Activated CD4-positive, alpha-beta T cell treated with anti-CD3 and anti-CD28 coated beads, Interleukin-2, amount 50 U/mL, for 4 hours (primary cell): ENCODE results near the gene RSPH6A.

ENCODE experiments used
- DNase-seq, 2 experiments: peaks; one replicate each; pipeline ENCODE4 v3.0.0-alpha.2; 2020

The RSPH6A gene

GRCh38 chr19:45814851-45815480 lies at the start of gene RSPH6A:
RSPH6A (minus strand) TSS chr19:45815308; CDS start chr19:45815176, 132 bp downstream.
- DNase-seq: no peak

DNA sequence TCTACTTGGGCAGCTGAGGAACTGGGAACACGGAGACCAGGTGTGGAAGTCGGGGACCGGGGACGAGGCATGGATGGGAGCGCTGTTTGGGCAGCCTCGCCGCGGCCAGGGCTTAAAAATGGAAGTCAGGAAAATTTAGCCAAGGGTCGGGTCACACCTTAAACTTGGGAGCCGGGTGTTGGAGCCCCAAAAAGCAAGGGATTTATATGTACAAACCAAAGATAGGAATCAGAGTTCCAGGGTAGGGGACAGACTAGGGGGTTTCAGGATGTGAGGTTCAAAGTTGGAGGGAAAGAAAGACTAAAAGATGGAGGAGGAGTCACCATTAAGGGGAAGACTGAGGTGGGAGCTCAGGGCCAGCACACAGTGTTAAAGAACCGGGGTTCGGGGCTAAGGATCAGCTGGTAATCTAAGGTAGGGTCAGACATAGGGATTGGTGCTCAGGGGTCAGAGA lies 49.5 kb upstream of the RSPH6A start:
- no peak for DNase-seq

GRCh38 chr19:45863840-45864628 lies 48.9 kb upstream of the RSPH6A start, which contains the start of gene FOXA3:
FOXA3 (plus strand) TSS chr19:45864326; CDS start chr19:45864457, 131 bp downstream.
- DNase-seq: peak in 1 of 2 experiments; percentile 27

- no peak for DNase-seq
Measured at GRCh38 chr19:45863335-45863839, 48.3 kb upstream of the RSPH6A start.

DNA sequence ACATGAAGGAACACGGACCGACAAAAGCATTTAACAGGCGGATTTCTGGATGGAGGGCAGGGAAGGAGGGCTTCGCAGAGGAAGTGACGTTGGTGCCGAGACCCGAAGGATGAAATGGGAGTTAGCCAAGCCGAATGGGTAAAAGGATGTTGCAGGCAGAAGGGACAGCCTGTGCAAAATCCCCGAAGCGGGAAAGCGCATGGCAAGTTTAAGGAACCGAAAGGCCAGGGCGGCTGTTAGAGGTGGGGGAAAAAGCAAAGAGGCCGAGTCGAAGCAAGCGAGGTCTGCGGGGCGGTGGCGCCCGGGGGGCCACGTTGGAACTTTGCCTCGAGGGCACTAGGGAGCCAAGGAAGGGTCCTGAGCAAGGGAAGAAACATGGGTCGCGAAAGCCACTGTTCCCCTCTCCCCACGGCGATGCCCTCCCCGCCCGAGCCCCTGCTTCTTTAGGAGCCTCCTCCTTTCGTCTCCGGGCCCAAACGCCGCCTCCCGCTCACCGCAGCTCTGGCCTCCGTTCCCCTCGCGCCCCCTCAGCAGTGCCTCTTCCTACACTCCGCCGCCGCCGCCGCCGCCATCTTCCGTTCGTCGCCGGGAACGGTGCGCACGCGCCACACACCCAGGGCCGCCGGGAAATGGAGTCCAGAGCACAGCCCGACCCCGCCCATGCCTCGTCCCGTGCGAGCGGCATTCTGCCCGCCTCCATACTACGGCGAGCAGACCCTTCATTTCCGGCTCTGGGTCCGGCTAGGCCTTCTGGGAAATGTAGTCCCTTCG lies 47.6 kb upstream of the RSPH6A start, which contains the start of gene SYMPK:
Gene SYMPK (minus strand): TSS at position 584 of the 771 bp plus-strand sequence. CDS start 8,652 bp downstream, outside the sequence.
- DNase-seq: peak; percentile 98

DNA sequence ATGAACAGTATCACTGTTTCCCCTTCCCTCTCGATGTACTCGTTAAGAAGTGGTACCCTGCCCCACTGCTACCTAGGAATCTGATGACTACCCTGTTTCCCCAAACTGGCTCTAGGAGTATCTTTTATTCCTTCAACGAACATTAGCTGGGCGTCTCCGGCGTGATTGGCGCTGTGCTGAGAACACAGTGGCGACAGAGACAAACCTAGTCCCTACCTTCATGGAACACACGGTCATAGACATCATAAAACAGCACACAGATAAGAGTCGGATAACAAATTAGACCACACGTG lies 47.1 kb upstream of the RSPH6A start:
- no peak for DNase-seq

DNA sequence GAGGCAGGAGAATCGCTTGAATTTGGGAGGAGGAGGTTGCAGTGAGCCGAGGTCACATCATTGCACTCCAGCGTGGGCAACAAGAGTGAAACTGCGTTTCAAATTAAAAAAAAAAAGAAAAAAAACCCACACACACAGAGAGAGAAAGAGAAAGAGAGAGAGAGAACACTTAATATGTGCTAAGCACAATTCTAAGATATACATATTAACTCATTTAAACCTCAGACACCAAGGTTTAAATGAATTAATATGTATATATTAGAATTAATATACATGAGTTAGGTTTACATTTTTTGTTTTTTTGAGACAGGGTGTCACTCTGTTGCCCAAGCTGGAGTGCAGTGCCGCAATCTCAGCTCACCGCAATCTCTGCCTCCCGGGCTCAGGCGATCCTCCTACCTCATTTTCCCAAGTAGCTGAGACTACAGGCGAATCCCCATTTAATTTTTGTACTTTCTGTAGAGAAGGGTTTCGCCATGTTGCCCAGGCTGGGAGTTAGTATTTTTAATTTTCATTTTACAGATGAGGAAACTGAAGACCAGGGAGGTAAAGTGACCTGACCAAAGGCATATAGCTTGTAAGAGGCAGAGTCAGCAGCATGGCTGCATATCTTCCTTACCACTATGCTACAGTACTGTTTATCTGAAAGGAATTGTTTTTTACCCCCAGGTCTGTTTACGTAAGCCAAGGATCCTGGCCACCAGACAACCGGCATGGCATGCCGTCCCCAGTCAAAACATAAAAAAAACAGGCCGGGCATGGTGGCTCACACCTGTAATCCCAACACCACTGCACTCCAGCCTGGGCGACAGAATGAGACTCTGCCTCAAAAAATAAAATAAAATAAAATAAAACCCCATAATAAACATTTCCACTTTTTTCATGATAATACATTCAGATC lies 45.5 kb upstream of the RSPH6A start:
- no peak for DNase-seq

DNA sequence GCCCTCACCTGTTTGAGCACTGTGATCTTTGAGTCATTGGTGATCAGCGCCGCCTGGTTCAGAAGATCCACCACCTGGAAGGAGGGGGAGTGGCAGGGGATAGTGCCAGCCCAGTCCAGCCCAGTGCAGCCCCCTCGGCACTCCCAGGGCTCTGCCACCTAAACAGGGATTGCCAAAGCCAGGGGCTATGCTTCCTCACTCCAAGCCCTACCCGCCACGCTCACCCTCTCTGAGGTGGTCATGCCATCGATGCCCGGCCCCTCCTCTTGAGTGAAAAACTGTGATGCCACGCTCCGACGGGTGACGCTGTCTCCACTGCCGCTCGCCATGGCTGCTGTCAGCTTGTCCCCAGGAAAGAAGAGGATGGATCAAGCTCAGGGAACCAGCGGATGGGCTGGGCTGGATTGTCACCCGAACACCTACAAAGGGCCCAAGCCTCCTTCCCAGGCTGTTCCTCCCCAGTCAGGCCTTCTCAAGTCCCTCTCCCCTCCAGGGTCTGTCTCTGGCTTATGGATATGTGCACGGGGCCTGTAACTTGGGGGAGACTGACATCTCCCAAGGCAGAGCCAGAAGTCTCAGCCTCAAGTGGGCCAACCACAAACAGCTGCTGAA lies 39.2 kb upstream of the RSPH6A start:
- no peak for DNase-seq

DNA sequence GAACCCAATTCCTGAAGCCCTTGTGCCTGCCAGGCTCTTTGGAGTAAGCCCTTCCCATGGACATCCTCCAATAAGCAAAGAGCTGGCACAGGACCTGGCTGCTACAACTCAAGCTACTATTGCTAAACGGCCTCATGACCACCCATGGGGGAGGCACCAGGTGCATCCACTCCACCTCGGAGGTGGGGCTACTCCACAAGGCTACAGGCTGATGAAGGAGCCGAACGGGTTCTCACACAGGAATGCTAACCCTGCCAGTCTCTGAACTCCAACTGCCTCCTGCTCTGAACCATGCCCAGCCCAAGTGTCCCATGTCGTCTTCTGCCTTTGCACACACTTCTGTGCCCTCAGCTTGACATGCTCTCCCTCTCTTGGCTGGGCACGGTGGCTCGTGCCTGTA lies 37.9 kb upstream of the RSPH6A start:
- no peak for DNase-seq

DNA sequence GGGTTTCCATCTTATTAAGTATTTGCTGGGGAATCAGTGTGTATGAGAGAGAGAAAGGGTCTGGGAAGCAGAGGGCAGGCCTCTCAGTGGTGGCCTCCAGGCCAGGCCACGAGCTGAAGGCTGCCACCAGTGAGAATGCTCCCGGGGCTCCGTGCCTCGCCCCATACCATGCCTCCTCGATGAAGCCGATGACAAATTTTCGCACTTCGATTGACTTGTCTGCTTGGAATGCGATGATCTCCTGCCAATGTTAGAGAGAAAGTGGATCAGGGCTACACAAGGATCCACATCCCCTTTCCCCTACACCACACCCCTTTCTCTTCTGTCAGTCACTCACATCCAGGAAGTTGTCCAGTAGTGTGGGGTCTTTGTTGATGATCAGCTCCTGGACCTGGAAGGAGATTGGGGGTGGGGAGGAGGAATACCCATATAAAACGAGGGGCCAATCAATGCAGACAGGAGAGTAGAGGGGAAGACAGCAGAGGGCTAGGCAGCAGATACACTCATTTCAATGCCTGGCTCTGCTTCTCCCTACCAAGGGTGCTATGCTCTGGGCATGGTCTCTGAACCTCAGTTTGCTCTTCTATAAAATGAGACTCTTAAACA lies 37.1 kb upstream of the RSPH6A start:
- no peak for DNase-seq

- no peak for DNase-seq
Measured at GRCh38 chr19:45848922-45849321, 33.8 kb upstream of the RSPH6A start.

DNA sequence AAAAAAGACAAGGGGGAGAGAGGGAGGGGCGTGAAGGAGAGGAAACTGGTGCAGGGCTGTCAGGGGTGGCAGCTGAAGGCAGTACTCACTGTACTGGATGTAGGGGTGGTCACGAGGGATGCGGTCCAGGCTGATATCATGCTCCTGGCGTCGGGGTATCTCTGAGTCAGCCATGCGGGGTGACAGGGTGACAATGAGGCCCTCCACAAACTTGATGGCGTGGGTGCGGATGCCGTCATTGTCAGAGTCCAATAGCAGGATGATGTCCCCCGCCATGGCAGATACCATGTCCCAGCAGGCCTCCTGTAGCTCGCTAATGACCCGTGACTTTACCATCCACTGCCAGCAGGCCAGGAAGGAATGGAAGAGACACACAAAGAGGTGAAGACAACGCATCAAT lies 32.6 kb upstream of the RSPH6A start:
- no peak for DNase-seq

DNA sequence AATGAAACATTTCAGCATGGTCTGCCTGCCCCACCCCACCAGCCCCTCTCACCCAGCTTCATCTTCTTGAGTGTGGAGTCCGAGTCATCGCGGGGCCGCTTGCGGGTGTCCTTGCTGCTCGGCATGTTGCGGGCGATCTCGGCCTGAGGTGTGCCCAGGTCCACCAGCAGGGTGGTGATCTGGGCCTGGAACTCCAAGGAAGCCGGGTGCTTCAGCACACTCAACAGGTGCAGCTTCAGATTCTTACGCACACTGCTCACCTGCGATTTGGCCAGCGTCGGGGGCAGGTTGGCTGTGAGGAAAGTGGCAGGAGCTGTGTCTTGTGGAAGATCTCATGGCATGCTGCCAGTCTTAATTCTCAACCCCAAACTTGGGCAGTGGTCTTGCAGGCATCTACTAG lies 27.1 kb upstream of the RSPH6A start:
- no peak for DNase-seq

DNA sequence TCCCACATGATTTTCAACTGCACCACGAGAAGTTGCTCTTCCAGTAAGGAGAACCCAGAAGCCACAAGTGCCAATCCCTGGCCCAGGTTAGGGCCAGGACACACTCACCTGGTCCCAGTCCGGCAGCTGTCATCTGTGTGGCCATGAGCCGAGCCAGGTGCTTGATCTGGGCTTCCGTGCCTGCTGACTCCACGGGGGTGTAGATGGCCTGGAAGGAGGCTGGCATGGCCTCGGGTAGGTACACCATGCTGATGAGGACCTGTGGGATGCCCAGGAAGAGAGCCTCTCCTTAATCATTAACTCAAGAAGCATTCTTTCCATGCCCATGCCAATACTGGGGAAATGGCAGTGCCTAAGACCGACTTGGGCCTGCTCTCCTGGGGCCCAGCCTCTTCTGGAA lies 19.9 kb upstream of the RSPH6A start:
- DNase-seq: no peak

- no peak for DNase-seq
Measured at GRCh38 chr19:45828945-45829344, 13.8 kb upstream of the RSPH6A start.

DNA sequence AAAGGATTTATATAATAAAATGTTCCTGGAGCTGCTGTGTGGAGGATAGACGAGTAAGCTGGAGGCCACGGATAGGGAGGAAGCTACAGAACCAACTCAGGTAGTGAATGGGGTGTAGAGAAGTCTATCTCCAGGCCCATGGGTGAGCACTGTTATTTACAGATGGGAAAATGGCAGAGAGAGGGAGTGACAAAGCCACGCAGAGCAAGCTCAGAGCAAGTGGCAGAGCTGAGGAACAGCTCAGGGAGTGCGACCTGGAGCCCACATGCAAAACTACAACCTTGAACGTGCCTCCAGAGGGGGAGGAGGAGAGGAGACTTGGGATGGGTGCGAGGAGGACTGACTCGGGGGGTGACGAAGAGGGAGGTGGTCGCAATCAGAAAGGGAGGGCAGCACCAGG lies 13.4 kb upstream of the RSPH6A start:
- no peak for DNase-seq

- no peak for DNase-seq
Measured at GRCh38 chr19:45827459-45828093, 12.5 kb upstream of the RSPH6A start.

DNA sequence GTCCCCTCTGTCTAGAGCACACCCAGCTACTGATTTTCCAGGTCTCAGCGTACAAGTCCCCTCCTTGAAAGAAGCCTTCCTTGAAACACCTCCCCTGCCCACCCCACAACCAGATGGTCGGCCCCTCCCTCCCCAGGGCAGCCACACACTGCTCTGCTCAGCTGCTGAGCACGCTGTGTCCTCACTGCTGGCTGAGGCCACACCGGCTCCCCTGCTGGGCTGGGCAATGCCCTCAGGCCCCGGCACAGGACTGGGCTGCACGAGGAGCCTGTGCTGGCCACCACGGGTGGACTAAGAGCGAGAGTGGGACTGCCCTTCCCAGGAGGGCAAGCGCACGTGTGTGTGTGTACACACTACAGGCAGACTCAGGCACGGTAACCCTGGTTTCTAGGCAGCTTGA lies 11.8 kb upstream of the RSPH6A start:
- no peak for DNase-seq

DNA sequence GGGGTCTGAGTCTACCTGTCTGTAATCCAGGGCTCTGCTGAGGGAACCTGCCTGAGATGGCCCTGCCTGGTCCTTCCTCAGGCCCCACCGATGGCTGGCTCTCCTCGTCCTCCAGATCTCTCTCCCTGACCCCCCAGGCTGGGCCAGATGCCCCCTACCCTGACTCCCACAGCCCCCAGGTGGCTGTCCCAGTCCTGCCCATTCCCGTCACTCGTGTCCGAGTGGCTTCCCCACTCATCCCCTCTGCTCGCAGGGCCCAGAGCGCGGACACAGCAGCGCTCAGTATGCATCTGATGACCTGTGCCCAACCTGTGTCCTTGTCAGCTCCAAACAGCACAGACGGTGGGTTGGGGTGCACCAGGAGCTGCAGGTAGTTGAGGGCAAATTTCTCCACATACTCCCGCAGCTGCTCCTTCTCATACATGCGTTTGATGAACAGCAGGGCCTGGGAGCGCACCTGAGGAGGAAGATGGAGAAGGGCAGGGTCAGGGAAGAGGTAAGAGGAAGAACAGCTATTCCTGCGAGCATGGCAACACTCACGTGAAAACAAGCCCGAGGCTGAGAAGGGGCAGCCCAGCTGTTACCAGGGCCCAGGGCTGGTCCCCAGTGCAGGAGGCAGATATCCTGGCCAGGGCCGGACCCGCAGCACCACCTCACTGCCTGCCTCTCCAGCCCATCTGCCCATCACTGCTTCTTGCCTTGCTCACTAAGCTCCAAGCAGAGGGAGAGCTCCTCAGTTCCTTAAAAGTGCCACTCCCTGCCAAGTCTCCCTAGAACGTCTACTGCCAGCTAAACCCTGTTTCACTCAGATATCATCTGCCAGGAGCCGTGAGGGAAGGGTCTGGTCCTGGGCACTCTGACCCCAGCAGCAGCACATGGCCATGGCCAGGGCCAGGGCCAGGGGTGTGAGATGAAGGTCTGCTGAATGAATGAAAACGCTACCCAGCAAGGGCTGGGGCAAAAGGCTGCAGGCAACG lies 11.1 kb upstream of the RSPH6A start:
- no peak for DNase-seq

GRCh38 chr19:45825263-45825605 lies 10.1 kb upstream of the RSPH6A start:
- no peak for DNase-seq
